ENCODE data around the gene FIBP.
A peak's percentile ranks its signal among the peaks of the same experiment; 100 is the strongest.
"Not testable (repeated sequence)": the region's sequence is repeated elsewhere in the genome, so short reads cannot be mapped to it uniquely, and the experiment has no call there.

Gene FIBP

GRCh38 chr11:65915101-65915820 lies 27.0 kb upstream of the FIBP start:
- DNase-seq (ENCODE audit: low read depth), result no peak

- no peak for DNase-seq (ENCODE audit: low read depth)
Observed at GRCh38 chr11:65912845-65913244, 24.6 kb upstream of the FIBP start.

GRCh38 chr11:65911682-65912568 lies 23.7 kb upstream of the FIBP start:
- DNase-seq (ENCODE audit: low read depth), result no peak

GRCh38 chr11:65907878-65908277 lies 19.6 kb upstream of the FIBP start:
- DNase-seq (ENCODE audit: low read depth), result no peak

GRCh38 chr11:65906602-65907001 lies 18.3 kb upstream of the FIBP start:
- DNase-seq (ENCODE audit: low read depth), result no peak

GRCh38 chr11:65903715-65904114 lies 15.4 kb upstream of the FIBP start:
- no peak for DNase-seq (ENCODE audit: low read depth)

- no peak for DNase-seq (ENCODE audit: low read depth)
Observed at GRCh38 chr11:65903068-65903481, 14.8 kb upstream of the FIBP start.

GRCh38 chr11:65900899-65901180 lies 12.6 kb upstream of the FIBP start:
- DNase-seq (ENCODE audit: low read depth), result no peak

- DNase-seq (ENCODE audit: low read depth), result peak; percentile 90
Observed at GRCh38 chr11:65900125-65900898, 12.0 kb upstream of the FIBP start, which contains the start of gene FOSL1. Gene FOSL1 (minus strand): TSS chr11:65900388. CDS start chr11:65900339, 49 bp downstream.

- DNase-seq (ENCODE audit: low read depth), result no peak
Observed at GRCh38 chr11:65899356-65900124, 11.3 kb upstream of the FIBP start.

- no peak for DNase-seq (ENCODE audit: low read depth)
Observed at GRCh38 chr11:65898656-65899355, 10.5 kb upstream of the FIBP start.

GRCh38 chr11:65897020-65897471 lies 8.8 kb upstream of the FIBP start:
- DNase-seq (ENCODE audit: low read depth), result no peak

- no peak for DNase-seq (ENCODE audit: low read depth)
Observed at GRCh38 chr11:65896034-65896999, 8.0 kb upstream of the FIBP start.

- DNase-seq (ENCODE audit: low read depth), result no peak
Observed at GRCh38 chr11:65895482-65895981, 7.3 kb upstream of the FIBP start.

GRCh38 chr11:65894034-65894591 lies 5.8 kb upstream of the FIBP start:
- no peak for DNase-seq (ENCODE audit: low read depth)

GRCh38 chr11:65892661-65893317 lies 4.5 kb upstream of the FIBP start:
- no peak for DNase-seq (ENCODE audit: low read depth)

GRCh38 chr11:65892137-65892540 lies 3.9 kb upstream of the FIBP start:
- not testable (repeated sequence) for DNase-seq (ENCODE audit: low read depth)

GRCh38 chr11:65891219-65892136 lies 3.2 kb upstream of the FIBP start:
- DNase-seq (ENCODE audit: low read depth), result no peak

All from fibroblast of the conjunctiva (primary cell).